Ovary (tissue), 3 donors: ENCODE measurements around the gene GPRIN2.

Source experiments
- CTCF ChIP-seq, 3 donors: fragments of 450-650 bp in 2 of 3; fragments of 200-600 bp in 1 of 3; IDR thresholded peaks; one replicate each; pipeline versions ENCODE4 v1.5.1 to v1.8.0; 2016 to 2022; ENCODE audit warnings: antibody characterized with exemption in 3 of 3, mild to moderate bottlenecking in 1 of 3
- EP300 ChIP-seq: sonication (generic); formaldehyde crosslinking; IDR thresholded peaks from one replicate; pipeline ENCODE4 v1.6.1; 2017; ENCODE audit warnings: antibody characterized with exemption
- POLR2A ChIP-seq: fragments of 450-650 bp; IDR thresholded peaks from one replicate; pipeline ENCODE4 v1.6.1; 2017; ENCODE audit warnings: antibody characterized with exemption, mild to moderate bottlenecking, moderate library complexity
- donor health status: DM: no; HTN: no; CAD: no.

GRCh38 chr10:46551701-46552525, 4.5 kb downstream of the GPRIN2 start:
- TF ChIP-seq POLR2A (no peak), CTCF (IDR thresholded peaks at IDR 0.05) (no peak), EP300 (no peak)
